ENCODE results near the gene SLC13A2. TPM values are rescaled to one million over a fixed set of nuclear protein-coding genes. Genes with fewer than 3 reads are reported as not detected.

SLC13A2 gene
- total RNA-seq, 1 experiment from 2014 or later, result 0.57 TPM

DNA sequence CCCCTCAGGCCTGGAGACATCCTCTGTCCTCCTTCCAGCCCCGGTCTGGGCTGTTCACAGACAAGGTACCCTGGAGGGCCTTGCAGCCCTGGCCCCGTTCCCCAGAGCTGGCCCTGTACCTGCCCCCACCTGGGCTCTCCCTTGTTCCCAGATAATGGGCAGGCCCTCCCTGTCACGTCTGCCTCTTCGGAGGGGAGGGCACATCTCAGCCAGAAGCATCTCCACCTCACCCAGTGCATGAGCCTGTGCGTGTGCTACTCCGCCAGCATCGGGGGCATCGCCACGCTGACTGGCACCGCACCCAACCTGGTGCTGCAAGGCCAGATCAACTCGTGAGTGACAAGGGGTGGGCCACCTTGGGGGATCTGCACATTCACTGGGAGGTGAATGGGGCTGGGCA, 17.8 kb downstream of the SLC13A2 start:
- H3K9me3 ChIP-seq, result no peaks in the 10 kb centered on the region
- Mint-ChIP-seq H3K27ac (ENCODE audit: unreplicated experiment) (no peak overlapping the region), H3K36me3 (ENCODE audit: insufficient read depth, unreplicated experiment) (no peaks in the 10 kb centered on the region), H3K4me1 (ENCODE audit: low read depth, unreplicated experiment) (no peaks in the 10 kb centered on the region), H3K9me3 (ENCODE audit: unreplicated experiment) (no peaks in the 10 kb centered on the region), H3K4me3 (ENCODE audit: unreplicated experiment) (no peak overlapping the region), H3K27me3 (ENCODE audit: insufficient read depth, unreplicated experiment) (no peaks in the 10 kb centered on the region)
- POLR2A ChIA-PET, result no interaction called here
- peaks cover 24% of the 10 kb centered on the region for H3K4me1 ChIP-seq
- BruUV-seq (replicated peaks), result no TSS peak
- intact Hi-C loops (cut with micrococcal nuclease; ENCODE audit: unreplicated experiment), result no loop called here
- no peak overlapping the region for H3K4me3 ChIP-seq (ENCODE audit: low read depth, low read length)
- no peaks in the 10 kb centered on the region for H3K27me3 ChIP-seq (replicated peaks; ENCODE audit: control insufficient read depth, insufficient read depth, low read length)
- DNase-seq, result no peak
- CTCF ChIA-PET, result no interaction called here
- no peaks in the 10 kb centered on the region for H3K36me3 ChIP-seq (ENCODE audit: control insufficient read depth, insufficient read depth, low read length)
- TF ChIP-seq, protein P1, sequence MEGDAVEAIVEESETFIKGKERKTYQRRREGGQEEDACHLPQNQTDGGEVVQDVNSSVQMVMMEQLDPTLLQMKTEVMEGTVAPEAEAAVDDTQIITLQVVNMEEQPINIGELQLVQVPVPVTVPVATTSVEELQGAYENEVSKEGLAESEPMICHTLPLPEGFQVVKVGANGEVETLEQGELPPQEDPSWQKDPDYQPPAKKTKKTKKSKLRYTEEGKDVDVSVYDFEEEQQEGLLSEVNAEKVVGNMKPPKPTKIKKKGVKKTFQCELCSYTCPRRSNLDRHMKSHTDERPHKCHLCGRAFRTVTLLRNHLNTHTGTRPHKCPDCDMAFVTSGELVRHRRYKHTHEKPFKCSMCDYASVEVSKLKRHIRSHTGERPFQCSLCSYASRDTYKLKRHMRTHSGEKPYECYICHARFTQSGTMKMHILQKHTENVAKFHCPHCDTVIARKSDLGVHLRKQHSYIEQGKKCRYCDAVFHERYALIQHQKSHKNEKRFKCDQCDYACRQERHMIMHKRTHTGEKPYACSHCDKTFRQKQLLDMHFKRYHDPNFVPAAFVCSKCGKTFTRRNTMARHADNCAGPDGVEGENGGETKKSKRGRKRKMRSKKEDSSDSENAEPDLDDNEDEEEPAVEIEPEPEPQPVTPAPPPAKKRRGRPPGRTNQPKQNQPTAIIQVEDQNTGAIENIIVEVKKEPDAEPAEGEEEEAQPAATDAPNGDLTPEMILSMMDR (IDR thresholded peaks at IDR 0.05; ENCODE audit: insufficient read depth in 1 of 2, low read depth in 1 of 2, low read length in 1 of 2, severe bottlenecking in 1 of 2, unreplicated experiment in 1 of 2), result no peak

DNA sequence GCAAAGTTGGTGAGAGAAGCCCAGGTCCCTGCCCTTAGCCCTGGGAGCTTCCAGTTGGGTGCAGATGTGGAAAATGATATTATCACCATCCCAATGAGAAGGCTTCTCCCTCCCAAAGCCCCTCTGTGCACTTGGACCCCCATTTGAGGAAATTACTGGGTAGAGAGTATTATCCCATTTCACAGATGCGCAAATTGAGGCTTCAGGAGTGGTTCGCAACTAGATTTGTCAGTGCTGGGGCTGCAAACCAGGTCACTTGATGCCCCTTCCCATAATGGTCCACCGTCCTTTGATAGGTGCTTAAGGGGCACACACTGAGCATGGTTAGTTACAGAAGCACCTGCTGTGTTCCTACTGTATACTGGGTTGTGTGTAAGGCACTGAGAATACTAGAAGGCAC, 18.4 kb downstream of the SLC13A2 start:
- H3K27ac Mint-ChIP-seq (ENCODE audit: unreplicated experiment), result no peak overlapping the region
- TF ChIP-seq, protein P1 (IDR thresholded peaks at IDR 0.05; ENCODE audit: insufficient read depth in 1 of 2, low read depth in 1 of 2, low read length in 1 of 2, severe bottlenecking in 1 of 2, unreplicated experiment in 1 of 2), result no peak
- ChIA-PET POLR2A (no interaction called here), CTCF (interaction anchor here (1.7 kb wide), 2 partner anchors 75 to 122 kb away, joined by 5 to 6 read pairs; partner anchors contain the start of gene VTN)
- H3K27me3 Mint-ChIP-seq (ENCODE audit: insufficient read depth, unreplicated experiment), result no peaks in the 10 kb centered on the region
- Histone ChIP-seq H3K27me3 (replicated peaks; ENCODE audit: control insufficient read depth, insufficient read depth, low read length) (no peaks in the 10 kb centered on the region), H3K36me3 (ENCODE audit: control insufficient read depth, insufficient read depth, low read length) (no peaks in the 10 kb centered on the region), H3K9me3 (no peaks in the 10 kb centered on the region), H3K4me3 (ENCODE audit: low read depth, low read length) (no peak overlapping the region), H3K4me1 (peaks cover 24% of the 10 kb centered on the region)
- no peaks in the 10 kb centered on the region for H3K36me3 Mint-ChIP-seq (ENCODE audit: insufficient read depth, unreplicated experiment)
- H3K4me3 Mint-ChIP-seq (ENCODE audit: unreplicated experiment), result no peak overlapping the region
- DNase-seq, result no peak
- H3K9me3 Mint-ChIP-seq (ENCODE audit: unreplicated experiment), result no peaks in the 10 kb centered on the region
- BruUV-seq (replicated peaks), result no TSS peak
- intact Hi-C loops (cut with micrococcal nuclease; ENCODE audit: unreplicated experiment), result no loop called here
- no peaks in the 10 kb centered on the region for H3K4me1 Mint-ChIP-seq (ENCODE audit: low read depth, unreplicated experiment)

DNA sequence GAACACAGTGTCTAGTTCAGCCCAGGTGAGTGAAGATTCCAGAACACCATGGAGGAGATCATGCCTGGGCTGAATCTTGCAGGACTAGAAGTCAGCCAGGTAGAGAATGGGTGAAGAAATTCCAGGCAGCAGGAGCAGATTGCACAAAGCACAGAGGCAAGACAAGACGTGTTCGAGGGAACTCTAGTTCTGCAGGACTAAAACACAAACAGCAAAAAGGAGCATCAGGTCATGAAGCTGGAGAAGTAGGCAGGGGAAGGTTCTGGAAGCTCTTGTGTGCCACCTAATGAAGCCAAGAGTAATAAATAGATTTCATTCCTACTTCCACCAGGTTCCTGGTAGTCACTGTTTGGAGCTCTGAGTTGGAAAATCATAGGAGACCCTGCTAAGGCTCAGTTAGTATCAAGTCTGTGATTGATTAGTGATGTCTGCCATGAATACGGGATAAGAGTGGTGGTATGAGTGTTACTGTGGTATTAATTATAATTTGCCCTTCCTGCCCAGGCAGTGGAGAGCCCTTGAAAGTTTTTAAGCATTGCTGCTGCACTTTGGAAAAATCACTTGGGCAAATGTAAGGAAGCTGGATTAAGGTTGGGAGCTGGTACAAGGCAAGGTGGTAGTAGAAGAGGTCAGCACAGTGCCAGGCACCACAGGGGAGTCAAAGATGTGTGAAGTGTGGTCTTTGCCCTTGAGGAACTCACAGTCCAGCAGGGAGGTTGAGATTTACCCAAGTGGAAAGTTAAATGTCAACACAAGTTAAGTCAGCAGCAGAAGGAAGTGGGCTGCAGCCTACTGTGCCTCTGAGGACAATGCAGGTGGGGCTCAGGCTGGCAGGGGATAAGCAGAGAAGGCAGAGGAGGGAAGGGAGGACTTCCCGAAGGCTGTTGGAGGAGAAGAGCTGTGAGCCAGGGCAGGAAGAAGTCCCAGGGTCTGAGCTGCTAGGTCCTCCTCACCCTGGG, 19.2 kb downstream of the SLC13A2 start:
- Histone ChIP-seq H3K36me3 (ENCODE audit: control insufficient read depth, insufficient read depth, low read length) (no peaks in the 10 kb centered on the region), H3K27me3 (replicated peaks; ENCODE audit: control insufficient read depth, insufficient read depth, low read length) (no peaks in the 10 kb centered on the region), H3K4me3 (ENCODE audit: low read depth, low read length) (no peak overlapping the region), H3K4me1 (peaks cover 19% of the 10 kb centered on the region), H3K9me3 (no peaks in the 10 kb centered on the region)
- H3K36me3 Mint-ChIP-seq (ENCODE audit: insufficient read depth, unreplicated experiment), result no peaks in the 10 kb centered on the region
- no peaks in the 10 kb centered on the region for H3K9me3 Mint-ChIP-seq (ENCODE audit: unreplicated experiment)
- no peak overlapping the region for H3K27ac Mint-ChIP-seq (ENCODE audit: unreplicated experiment)
- H3K27me3 Mint-ChIP-seq (ENCODE audit: insufficient read depth, unreplicated experiment), result no peaks in the 10 kb centered on the region
- no peaks in the 10 kb centered on the region for H3K4me1 Mint-ChIP-seq (ENCODE audit: low read depth, unreplicated experiment)
- CTCF ChIA-PET, result interaction anchor here (1.0 to 1.7 kb wide), 4 partner anchors 49 to 123 kb away, joined by 3 to 6 read pairs (median 4); partner anchors contain the start of gene VTN
- DNase-seq, result no peak
- BruUV-seq (replicated peaks), result no TSS peak
- intact Hi-C loops (cut with micrococcal nuclease; ENCODE audit: unreplicated experiment), result no loop called here
- POLR2A ChIA-PET, result no interaction called here
- H3K4me3 Mint-ChIP-seq (ENCODE audit: unreplicated experiment), result no peak overlapping the region
- TF ChIP-seq, protein P1 (IDR thresholded peaks at IDR 0.05; ENCODE audit: insufficient read depth in 1 of 2, low read depth in 1 of 2, low read length in 1 of 2, severe bottlenecking in 1 of 2, unreplicated experiment in 1 of 2), result no peak

All from Caco-2 (cell line).